Bronchial epithelial cell (primary cell): ENCODE data around the gene CFC1. TPM values are rescaled to one million over a fixed set of nuclear protein-coding genes. Genes with fewer than 3 reads are reported as not detected.
"Not testable (repeated sequence)": the region's sequence is repeated elsewhere in the genome, so short reads cannot be mapped to it uniquely, and the experiment has no call there.

Experiments used
- DNase-seq: peaks from one replicate; pipeline ENCODE4 v3.0.0-alpha.2; 2010; ENCODE audit warnings: low read depth
- FAIRE-seq: peaks from 2 replicates; lab custom pipeline; 2011; peaks lifted over from hg19 to GRCh38; lab: Jason Lieb, UNC
- H3K27me3 ChIP-seq: 2 replicates; pipeline ENCODE4 v1.5.1; 2011; ENCODE audit warnings: low read length; ENCODE audit not compliant: control insufficient read depth, insufficient read depth
- H3K36me3 ChIP-seq: 2 replicates; pipeline ENCODE4 v1.5.1; 2011; ENCODE audit warnings: low read length; ENCODE audit not compliant: control insufficient read depth, insufficient read depth
- H3K4me3 ChIP-seq: 2 replicates; pipeline ENCODE4 v1.5.1; 2011; ENCODE audit warnings: mild to moderate bottlenecking, low read depth, low read length, control low read depth
- total RNA-seq: library from RNA; depleted of rRNA; stranded (reverse); fragments of >200 nt; gene quantifications from 2 replicates; pipeline ENCODE4 v1.2.1, GENCODE V29; 2014

Gene CFC1
- not detected in 2 replicates for total RNA-seq

DNA sequence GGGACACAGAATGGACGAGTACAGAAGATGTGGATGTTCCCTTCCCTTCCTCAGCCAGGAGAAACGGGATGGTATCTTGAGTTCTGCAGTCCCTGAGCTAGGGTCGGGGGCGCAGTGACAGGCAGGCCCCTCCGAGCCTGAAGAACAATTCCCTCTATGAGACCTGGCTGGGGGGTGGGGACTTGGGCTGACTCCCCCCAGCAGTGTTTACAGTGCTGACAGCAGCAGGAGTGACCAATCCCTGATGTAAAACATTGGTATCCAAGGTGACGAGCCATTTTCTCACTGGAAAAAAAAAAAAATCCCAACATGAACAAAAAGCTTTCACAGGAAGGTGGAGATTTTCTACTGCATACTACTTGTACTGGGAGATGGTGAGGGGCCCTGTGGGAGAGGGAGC lies at the start of gene CFC1:
CFC1 (minus strand) TSS at position 183 of the 400 bp plus-strand sequence. CDS start 288 bp downstream, outside the sequence.
- not testable (repeated sequence) for FAIRE-seq, H3K27me3 ChIP-seq, DNase-seq, H3K4me3 ChIP-seq, H3K36me3 ChIP-seq

DNA sequence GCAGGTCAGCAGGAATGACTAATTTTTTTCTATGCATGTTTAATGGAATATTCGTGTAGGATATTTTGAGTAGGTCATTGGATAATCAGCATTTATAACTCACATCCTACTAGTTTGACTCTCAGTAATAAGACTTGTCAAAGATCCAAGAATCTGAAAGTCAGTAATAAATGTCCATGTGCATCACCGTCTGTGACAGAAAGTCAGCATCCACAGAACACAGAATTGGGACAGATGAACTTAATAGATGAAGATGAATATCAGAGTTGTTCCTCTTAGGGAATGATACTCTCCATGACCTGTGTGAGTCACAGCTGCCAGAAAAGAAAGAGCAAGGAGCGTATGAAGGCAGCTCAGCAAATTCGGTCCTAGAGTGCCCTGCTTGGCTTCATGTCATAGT lies 42.3 kb upstream of the CFC1 start:
- not testable (repeated sequence) for DNase-seq, H3K36me3 ChIP-seq, H3K27me3 ChIP-seq, H3K4me3 ChIP-seq, FAIRE-seq

GRCh38 chr2:130638973-130639372 lies 39.6 kb upstream of the CFC1 start:
- H3K27me3 ChIP-seq, DNase-seq, FAIRE-seq, H3K4me3 ChIP-seq, H3K36me3 ChIP-seq: not testable (repeated sequence)

GRCh38 chr2:130628784-130629475 lies 29.6 kb upstream of the CFC1 start:
- not testable (repeated sequence) for DNase-seq, H3K27me3 ChIP-seq, H3K36me3 ChIP-seq, FAIRE-seq, H3K4me3 ChIP-seq

DNA sequence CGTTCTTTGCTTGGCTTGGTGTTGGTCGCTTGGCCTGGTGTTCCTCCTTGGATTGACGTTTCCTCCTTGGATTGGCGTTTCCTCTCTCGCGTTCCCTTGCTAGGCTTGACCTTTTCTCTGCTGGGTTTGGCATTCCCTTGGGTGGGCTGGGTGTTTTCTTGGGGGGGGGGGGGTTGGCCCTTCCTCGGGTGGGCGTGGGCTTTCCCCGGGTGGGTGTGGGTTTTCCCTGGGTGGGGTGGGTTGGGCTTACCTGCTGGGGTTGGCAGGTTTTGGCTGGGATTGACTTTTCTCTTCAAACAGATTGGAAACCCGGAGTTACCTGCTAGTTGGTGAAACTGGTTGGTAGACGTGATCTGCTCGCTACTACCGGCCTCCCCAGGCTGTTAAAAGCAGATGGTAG lies 11.8 kb upstream of the CFC1 start, which contains the start of gene POTEJ:
POTEJ (plus strand) TSS at position 301 of the 400 bp plus-strand sequence; CDS start at position 394, 93 bp downstream.
- not testable (repeated sequence) for FAIRE-seq, H3K4me3 ChIP-seq, H3K36me3 ChIP-seq, DNase-seq, H3K27me3 ChIP-seq

DNA sequence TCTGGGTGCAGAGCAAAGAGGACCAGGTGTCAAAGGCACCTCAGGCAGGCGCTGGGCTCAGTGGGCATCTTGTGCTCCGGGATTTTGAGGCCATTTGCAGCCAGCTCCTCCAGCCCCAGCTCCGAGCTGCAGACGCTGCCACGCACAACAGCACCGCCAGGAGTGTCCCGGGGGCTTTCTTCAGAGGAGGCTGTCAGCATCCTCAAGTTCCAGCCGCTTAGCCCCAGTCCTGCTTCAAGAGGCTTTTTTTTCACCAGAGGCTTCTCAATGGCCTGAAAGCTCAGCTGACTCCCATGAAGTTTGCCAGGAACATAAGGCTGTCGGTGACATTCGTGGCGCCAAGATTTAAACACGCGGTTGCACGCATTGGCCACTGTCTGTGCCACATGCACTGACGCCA lies 11.1 kb upstream of the CFC1 start:
- H3K27me3 ChIP-seq, DNase-seq, H3K36me3 ChIP-seq, FAIRE-seq, H3K4me3 ChIP-seq: not testable (repeated sequence)

DNA sequence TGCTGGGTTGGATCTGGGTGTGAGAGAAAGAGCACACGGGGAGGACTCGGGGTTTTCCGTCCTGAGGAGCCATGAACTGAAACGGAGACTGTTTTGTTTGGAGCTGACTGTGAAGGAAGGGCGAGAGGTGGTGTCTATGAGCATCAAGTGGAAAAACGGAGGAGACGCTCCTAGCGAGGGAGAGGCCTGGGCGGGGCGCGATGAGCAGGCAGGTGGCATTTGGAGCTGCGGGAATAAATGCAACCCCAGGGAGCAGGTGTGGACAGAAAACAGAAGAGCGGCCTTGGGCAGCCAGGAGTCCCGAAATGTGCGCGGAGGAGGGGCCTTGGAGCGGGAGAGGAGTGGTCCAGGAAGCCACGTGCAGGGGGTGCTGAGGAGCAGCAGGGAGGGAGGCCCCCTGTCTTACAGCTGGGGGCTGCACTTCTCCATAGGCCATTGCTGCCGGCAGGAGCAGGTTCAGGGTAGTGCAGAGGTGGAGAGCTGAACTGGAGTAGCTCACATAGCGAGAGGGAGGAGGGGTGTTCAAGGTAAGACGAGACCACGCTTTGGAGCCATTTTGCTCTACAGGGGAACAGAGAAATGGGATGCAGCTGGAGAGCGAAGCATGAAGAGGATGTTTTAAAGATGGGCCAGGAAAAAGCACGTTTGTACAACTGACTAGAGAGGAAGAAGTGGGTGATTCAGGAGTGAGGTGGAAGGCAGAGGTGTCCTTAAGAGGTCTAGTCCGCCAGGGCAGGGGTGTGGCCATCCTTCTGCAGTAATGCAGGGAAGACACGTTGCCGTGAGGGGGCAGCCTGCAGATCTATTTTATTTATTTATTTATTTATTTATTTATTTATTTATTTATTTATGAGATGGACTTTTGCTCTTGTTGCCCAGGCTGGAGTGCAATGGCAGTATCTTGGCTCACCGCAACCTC lies 9.9 kb upstream of the CFC1 start:
- not testable (repeated sequence) for FAIRE-seq, H3K4me3 ChIP-seq, DNase-seq, H3K36me3 ChIP-seq, H3K27me3 ChIP-seq

DNA sequence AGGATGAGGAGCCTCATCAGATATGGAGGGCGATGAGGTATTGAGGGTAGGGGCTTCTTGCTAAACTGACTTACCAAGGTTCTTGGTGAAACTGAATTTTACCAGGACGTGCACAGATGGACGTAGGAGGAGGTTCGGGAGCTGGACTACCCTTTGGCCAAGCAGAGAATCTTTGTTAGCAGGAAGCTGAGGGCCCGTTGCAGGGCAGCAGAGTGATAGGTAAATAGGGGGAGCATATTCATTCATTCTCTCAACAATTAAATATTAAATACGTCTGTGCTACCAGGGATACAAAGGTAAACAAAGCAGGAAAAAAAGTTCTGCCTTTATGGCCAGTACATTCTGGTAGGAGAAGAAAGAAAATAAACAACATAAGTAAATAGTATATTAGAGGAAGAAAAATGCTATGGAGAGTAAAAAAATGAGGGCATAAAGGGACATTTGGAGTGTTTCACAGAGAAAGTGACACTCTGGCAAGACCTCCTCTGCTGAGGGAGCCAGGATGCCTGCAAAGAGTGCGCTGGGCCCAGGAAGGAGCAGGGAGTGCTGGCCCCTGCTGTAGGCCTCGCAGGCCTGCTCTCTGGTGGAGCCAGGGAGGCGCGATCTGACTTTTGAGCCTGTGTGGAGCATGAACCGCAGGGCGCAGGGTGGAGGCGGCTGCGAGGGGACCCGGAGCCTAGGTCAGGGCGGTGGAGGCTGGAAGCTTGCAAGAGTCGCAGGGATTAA lies 9.1 kb upstream of the CFC1 start:
- not testable (repeated sequence) for FAIRE-seq, H3K4me3 ChIP-seq, H3K36me3 ChIP-seq, DNase-seq, H3K27me3 ChIP-seq

DNA sequence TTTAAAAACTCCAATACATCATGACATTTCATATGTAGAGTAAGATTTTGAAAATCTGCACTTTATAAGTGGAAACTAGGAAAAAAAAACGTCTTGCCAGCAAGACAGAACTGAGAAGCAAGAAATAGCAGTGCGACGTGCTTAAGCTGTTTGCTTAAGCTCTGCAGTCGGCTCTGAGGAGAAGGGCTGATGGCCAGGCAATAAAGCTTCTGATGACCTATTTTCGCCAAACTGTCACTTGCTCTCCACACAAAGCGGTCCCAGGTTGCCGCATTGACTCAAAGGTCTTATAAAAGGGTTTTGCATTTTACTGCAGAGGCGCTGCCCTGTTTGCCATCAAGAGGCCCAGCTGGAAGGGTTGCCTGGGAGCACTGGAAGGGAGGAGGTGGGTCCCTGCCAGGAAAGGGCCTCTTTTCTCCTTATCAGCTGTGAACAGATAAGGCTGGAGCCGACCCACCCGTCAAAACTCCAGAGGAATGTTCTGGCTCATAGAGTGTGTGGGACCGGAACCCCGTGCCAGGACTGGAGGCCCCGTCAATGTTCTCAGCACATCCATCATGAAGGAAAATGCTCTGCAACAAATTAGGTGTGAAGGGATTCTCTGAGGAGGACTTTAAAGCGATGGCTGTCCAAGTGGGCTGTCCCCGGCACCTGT lies 2.4 kb upstream of the CFC1 start:
- not testable (repeated sequence) for FAIRE-seq, H3K4me3 ChIP-seq, H3K36me3 ChIP-seq, DNase-seq, H3K27me3 ChIP-seq

GRCh38 chr2:130599926-130600325 lies 551 bp upstream of the CFC1 start:
- H3K4me3 ChIP-seq, FAIRE-seq, DNase-seq, H3K36me3 ChIP-seq, H3K27me3 ChIP-seq: not testable (repeated sequence)

GRCh38 chr2:130598463-130598862 lies 912 bp downstream of the CFC1 start:
- H3K36me3 ChIP-seq, H3K4me3 ChIP-seq, H3K27me3 ChIP-seq, DNase-seq, FAIRE-seq: not testable (repeated sequence)

- H3K36me3 ChIP-seq, H3K27me3 ChIP-seq, FAIRE-seq, H3K4me3 ChIP-seq, DNase-seq: not testable (repeated sequence)
These were observed 1.4 kb downstream of the CFC1 start for GRCh38 chr2:130597994-130598393.

DNA sequence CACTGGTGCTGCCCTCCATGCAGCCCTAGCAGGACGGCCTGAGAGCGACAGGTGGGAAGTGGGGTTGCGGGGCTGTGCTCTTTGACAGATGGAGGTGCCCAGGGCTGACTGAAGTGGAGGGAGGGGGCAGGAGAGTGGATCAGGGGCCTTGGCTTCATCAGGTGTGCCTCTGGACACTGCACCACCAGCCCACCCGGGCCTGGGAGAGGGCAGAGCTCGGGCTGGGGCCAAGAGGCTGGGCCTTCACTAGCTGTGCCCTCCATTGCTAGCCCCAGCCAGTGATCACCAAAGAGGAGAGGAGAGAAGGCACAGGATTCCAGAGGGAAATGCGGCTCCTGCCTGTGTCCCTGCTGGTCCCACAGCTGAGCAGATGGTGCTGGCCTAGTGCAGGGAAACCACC lies 2.6 kb downstream of the CFC1 start:
- not testable (repeated sequence) for H3K4me3 ChIP-seq, H3K27me3 ChIP-seq, DNase-seq, FAIRE-seq, H3K36me3 ChIP-seq
